NCI-H1417 (cell line): Measurements from ENCODE around the gene BIRC5.
"Not testable (repeated sequence)": the region's sequence is repeated elsewhere in the genome, so short reads cannot be mapped to it uniquely, and the experiment has no call there.

ENCODE experiments used
- DNase-seq, 3 experiments: peaks; one replicate each; lab custom pipeline; 2025; lab: John Stamatoyannopoulos, UW

BIRC5 gene

GRCh38 chr17:78214016-78214705 is at the start of gene BIRC5:
TSS of gene BIRC5 (plus strand) at chr17:78214253. CDS start at chr17:78214317, 64 bp downstream.
- DNase-seq: peak; percentile 90 to 96 (median 93)

GRCh38 chr17:78164748-78165607 is 49.1 kb upstream of the BIRC5 start:
- no peak for DNase-seq

GRCh38 chr17:78166416-78166815 is 47.6 kb upstream of the BIRC5 start:
- DNase-seq: peak in 2 of 3 experiments; percentile 27 to 33

GRCh38 chr17:78168242-78168902 is 45.7 kb upstream of the BIRC5 start, which contains the start of gene SYNGR2:
TSS of gene SYNGR2 (plus strand) at chr17:78168581. CDS start at chr17:78168617, 36 bp downstream.
- peak; percentile 86 to 90 (median 88) for DNase-seq

GRCh38 chr17:78168903-78169793 is 44.9 kb upstream of the BIRC5 start:
- DNase-seq: peak; percentile 15 to 38 (median 25)

GRCh38 chr17:78170692-78171590 is 43.1 kb upstream of the BIRC5 start:
- no peak for DNase-seq

- DNase-seq: not testable (repeated sequence)
Measured at GRCh38 chr17:78171591-78172248, 42.3 kb upstream of the BIRC5 start.

GRCh38 chr17:78172249-78173051 is 41.6 kb upstream of the BIRC5 start:
- DNase-seq: peak; percentile 35 to 84 (median 68)

- no peak for DNase-seq
Measured at GRCh38 chr17:78173097-78173715, 40.8 kb upstream of the BIRC5 start.

- no peak for DNase-seq
Measured at GRCh38 chr17:78174346-78174869, 39.6 kb upstream of the BIRC5 start.

- DNase-seq: peak in 1 of 3 experiments; percentile 20
Measured at GRCh38 chr17:78174870-78175642, 39.0 kb upstream of the BIRC5 start.

- no peak for DNase-seq
Measured at GRCh38 chr17:78175643-78175981, 38.4 kb upstream of the BIRC5 start.

GRCh38 chr17:78176548-78177025 is 37.5 kb upstream of the BIRC5 start:
- peak in 2 of 3 experiments; percentile 9 to 10 for DNase-seq

- no peak for DNase-seq
Measured at GRCh38 chr17:78179372-78179771, 34.7 kb upstream of the BIRC5 start.

- DNase-seq: no peak
Measured at GRCh38 chr17:78180083-78180482, 34.0 kb upstream of the BIRC5 start.

- DNase-seq: no peak
Measured at GRCh38 chr17:78180508-78180907, 33.5 kb upstream of the BIRC5 start.

- DNase-seq: no peak
Measured at GRCh38 chr17:78182504-78182903, 31.5 kb upstream of the BIRC5 start.
